ENCODE results near the gene ATP8A1.
"Not testable (repeated sequence)": the region's sequence is repeated elsewhere in the genome, so short reads cannot be mapped to it uniquely, and the experiment has no call there.

Gene ATP8A1

GRCh38 chr4:42510225-42510624 is 146.7 kb downstream of the ATP8A1 start:
- DNase-seq (ENCODE audit: low read depth in 2 of 2): no peak

- DNase-seq (ENCODE audit: low read depth in 2 of 2): no peak
Observed at GRCh38 chr4:42501624-42502401, 155.1 kb downstream of the ATP8A1 start.

- DNase-seq (ENCODE audit: low read depth in 2 of 2): no peak
Observed at GRCh38 chr4:42498040-42498439, 158.9 kb downstream of the ATP8A1 start.

GRCh38 chr4:42497142-42497910 is 159.6 kb downstream of the ATP8A1 start:
- no peak for DNase-seq (ENCODE audit: low read depth in 2 of 2)

GRCh38 chr4:42492962-42493361 is 163.9 kb downstream of the ATP8A1 start:
- no peak for DNase-seq (ENCODE audit: low read depth in 2 of 2)

- no peak for DNase-seq (ENCODE audit: low read depth in 2 of 2)
Observed at GRCh38 chr4:42490015-42490414, 166.9 kb downstream of the ATP8A1 start.

GRCh38 chr4:42489095-42489494 is 167.8 kb downstream of the ATP8A1 start:
- DNase-seq (ENCODE audit: low read depth in 2 of 2): no peak

- no peak for DNase-seq (ENCODE audit: low read depth in 2 of 2)
Observed at GRCh38 chr4:42488554-42488953, 168.4 kb downstream of the ATP8A1 start.

GRCh38 chr4:42488114-42488513 is 168.8 kb downstream of the ATP8A1 start:
- no peak for DNase-seq (ENCODE audit: low read depth in 2 of 2)

GRCh38 chr4:42487230-42487629 is 169.7 kb downstream of the ATP8A1 start:
- no peak for DNase-seq (ENCODE audit: low read depth in 2 of 2)

GRCh38 chr4:42486156-42486555 is 170.7 kb downstream of the ATP8A1 start:
- DNase-seq (ENCODE audit: low read depth in 2 of 2): not testable (repeated sequence)

GRCh38 chr4:42484630-42485029 is 172.3 kb downstream of the ATP8A1 start:
- DNase-seq (ENCODE audit: low read depth in 2 of 2): no peak

- no peak for DNase-seq (ENCODE audit: low read depth in 2 of 2)
Observed at GRCh38 chr4:42483426-42484379, 173.2 kb downstream of the ATP8A1 start.

- no peak for DNase-seq (ENCODE audit: low read depth in 2 of 2)
Observed at GRCh38 chr4:42482516-42483327, 174.2 kb downstream of the ATP8A1 start.

- no peak for DNase-seq (ENCODE audit: low read depth in 2 of 2)
Observed at GRCh38 chr4:42480717-42481116, 176.2 kb downstream of the ATP8A1 start.

- DNase-seq (ENCODE audit: low read depth in 2 of 2): no peak
Observed at GRCh38 chr4:42480281-42480680, 176.6 kb downstream of the ATP8A1 start.

- no peak for DNase-seq (ENCODE audit: low read depth in 2 of 2)
Observed at GRCh38 chr4:42478946-42479345, 178.0 kb downstream of the ATP8A1 start.

GRCh38 chr4:42478509-42478908 is 178.4 kb downstream of the ATP8A1 start:
- DNase-seq (ENCODE audit: low read depth in 2 of 2): no peak

GRCh38 chr4:42474406-42474805 is 182.5 kb downstream of the ATP8A1 start:
- no peak for DNase-seq (ENCODE audit: low read depth in 2 of 2)

GRCh38 chr4:42473071-42473684 is 183.7 kb downstream of the ATP8A1 start:
- DNase-seq (ENCODE audit: low read depth in 2 of 2): no peak

GRCh38 chr4:42471896-42472295 is 185.0 kb downstream of the ATP8A1 start:
- DNase-seq (ENCODE audit: low read depth in 2 of 2): no peak

All from stimulated activated CD8-positive, alpha-beta memory T cell treated with anti-CD3 and anti-CD28 coated beads, Interleukin-2, amount 100 ng/mL, for 1 hour (primary cell).